Fibroblast of lung (primary cell): Measurements from ENCODE around the gene NUDCD2.

Experiments
- CTCF ChIP-seq, 2 donors: IDR thresholded peaks in 1 of 2; conservative IDR thresholded peaks in 1 of 2; 1 replicate in 1 of 2; 2 replicates in 1 of 2; pipeline ENCODE4 v1.5.1; 2011 to 2012; ENCODE audit warnings: low read length in 2 of 2, control low read depth in 1 of 2, inconsistent platforms in 1 of 2, low read depth in 1 of 2, mild to moderate bottlenecking in 1 of 2
- EZH2 ChIP-seq: IDR thresholded peaks from 2 replicates; pipeline ENCODE4 v1.5.1; 2012; ENCODE audit warnings: low read length, control low read depth, mild to moderate bottlenecking; ENCODE audit errors: missing control alignments

- TF ChIP-seq CTCF (conservative IDR thresholded peaks at IDR 0.05 in 1 of 2, IDR thresholded peaks at IDR 0.05 in 1 of 2; ENCODE audit: low read depth in 1 of 2, low read length in 2 of 2): no peak
- no peak for TF ChIP-seq EZH2
Measured at GRCh38 chr5:163489745-163490075, 29.8 kb upstream of the NUDCD2 start.
